GM18858 (cell line): ENCODE measurements around the gene GBA2.

ENCODE experiments used
- ATAC-seq: cut with Tn5 transposase; IDR thresholded peaks from one replicate; pipeline ENCODE4 v1.9.1; 2021; ENCODE audit not compliant: unreplicated experiment

Gene GBA2

DNA sequence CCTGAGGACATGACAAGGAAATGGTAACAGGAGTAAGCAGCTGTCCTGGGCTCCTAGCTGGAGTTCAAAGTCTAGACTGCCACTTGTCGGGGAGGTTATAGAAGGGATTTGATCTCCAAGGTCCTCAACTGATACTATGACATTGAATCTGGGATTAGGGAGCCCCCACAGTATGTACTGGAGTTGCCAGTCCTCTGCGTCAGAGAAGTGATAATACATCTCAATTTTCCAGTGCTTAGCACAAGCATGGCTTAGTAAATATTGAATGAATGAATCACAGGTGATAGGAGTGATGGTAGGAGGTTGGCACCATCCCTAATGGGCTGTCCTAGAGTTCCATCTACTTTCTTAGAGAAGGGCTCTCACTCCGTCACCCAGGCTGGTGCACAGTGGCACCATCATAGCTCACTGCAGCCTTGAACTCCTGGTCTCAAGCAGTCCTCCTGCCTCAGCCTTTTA lies 53.1 kb downstream of the GBA2 start:
- ATAC-seq, result no peak

DNA sequence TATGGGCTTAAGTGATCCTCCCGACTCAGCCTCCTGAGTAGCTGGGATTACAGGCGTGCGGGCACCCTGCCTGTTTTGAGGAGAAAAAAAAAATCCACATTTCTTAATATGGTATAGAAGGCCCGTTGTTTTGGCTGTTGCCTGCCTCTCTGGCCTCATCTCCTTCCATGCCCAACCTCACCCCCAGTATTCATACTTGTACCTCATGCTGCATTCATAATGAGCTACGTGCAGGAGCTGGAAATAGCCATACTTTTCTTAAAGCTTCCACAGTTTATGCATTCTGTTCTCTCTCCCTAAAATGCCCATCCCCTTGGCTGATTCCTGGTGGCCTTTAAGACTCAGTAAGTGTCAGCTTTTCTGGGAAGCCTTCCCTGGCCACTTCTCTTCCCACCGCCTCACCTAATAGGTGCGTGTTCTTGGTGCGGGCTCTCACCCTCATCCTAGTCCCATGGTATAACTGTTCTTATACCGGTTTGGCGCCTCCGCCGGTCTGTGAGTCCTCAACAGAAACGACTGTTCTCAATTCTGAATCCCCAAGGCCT lies 57.2 kb downstream of the GBA2 start:
- ATAC-seq, result no peak

DNA sequence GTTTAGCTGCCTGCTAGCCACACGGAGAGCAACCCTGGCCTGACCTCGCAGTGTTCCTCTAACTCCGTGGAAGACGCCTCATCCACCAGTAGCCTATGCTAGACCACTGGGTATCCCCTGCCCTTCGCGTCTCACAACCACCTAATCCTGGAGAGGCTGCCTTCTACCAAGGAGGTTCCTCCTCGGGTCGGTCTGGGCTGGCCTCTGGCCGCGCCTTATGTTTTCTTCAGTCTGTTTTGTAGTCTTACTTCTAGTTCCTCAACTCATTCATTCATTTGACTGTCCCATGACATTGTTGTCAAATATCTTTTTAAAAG lies 57.7 kb downstream of the GBA2 start:
- ATAC-seq, result no peak

DNA sequence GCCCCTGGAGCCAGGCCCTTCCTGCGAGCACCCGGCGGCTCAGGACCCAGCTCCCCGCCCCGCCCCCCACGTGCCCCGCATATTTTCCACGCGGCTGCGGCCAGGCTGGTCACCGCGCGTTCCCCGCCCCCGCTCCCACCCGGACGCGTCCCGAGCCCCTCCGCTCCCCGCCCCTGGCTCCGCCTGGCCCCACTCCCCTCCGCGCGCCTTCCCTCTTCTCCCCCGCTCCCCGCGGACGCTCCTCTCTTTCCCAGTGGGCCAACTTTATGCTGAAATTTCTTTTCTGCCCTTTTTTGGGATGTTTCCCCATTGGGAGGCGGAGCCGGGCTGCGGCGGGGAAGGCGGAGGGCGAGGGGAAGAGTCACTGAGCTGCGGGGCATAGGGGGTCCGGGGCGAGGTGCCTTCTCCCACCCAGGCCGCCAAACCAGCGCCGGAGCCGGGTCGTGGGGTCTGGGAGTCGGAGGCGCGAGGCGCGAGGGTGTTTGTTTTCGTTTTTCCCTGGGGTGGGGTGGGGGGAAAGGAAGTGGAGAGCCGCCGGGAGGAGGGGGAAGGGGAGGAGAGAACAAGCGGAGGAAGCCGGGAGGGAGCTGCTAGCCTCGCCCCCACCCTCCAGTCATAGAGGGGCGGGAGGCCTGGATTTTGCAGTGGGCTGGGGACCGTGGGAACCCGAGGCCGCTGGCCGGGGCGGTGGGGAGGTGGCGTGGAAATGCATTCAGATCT lies 58.3 kb downstream of the GBA2 start:
- ATAC-seq, result no peak

DNA sequence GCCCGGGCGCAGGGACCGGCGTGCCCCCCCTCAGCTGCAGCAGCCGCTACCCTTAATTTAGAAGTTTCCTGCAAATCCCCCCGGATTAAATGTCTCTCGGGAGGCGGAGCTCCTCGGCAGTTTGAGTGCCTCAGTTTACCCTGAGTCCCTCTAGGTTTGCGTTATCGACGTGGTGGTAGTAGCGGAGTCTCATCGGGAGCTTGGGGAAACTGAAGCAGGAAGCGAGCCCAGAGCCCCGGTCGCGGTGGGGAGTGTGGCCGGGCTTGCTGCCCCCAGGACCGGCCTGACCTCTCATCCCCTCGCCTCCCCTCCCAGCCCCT lies 58.8 kb downstream of the GBA2 start:
- no peak for ATAC-seq

DNA sequence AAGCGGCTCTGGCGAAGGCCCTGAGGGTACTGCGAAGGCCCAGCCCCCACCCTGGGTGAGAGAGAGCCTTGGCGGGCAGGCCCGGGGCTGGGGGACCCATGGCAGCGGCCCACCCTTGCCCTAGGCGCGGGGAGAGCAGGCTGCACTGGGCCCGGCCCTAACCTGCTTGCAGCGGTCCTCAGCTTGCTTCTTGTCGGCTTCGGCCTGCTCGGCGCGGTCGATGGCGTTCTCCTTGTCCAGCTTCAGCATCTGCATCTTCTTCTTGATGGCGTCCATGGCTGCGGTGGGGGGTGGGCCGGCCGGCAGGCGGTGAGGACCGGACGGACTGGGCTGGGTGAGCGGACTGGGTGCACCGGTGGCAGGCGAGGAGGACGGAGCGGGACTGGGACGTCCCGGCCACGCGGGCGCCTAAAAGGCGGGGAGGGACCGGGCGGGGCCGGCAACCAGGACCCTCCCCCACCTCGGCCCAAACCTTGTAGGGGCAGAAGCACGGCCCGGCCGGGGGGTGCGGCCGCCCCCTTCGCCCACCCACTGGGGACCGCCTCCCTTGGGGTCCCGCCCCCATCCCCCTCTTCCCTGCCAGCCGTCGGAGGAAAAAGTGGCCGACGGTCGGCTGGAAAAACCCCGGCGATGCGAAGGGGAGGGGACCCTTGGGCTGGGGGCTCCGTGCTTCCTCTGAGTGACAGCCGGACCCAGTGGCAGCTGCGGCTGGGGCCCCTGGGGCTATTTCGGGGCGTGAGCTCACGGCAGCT lies 59.3 kb downstream of the GBA2 start, which contains the start of gene TPM2:
Gene TPM2 (minus strand): TSS at position 384 of the 752 bp plus-strand sequence. CDS start 108 bp downstream, at position 276.
- no peak for ATAC-seq

DNA sequence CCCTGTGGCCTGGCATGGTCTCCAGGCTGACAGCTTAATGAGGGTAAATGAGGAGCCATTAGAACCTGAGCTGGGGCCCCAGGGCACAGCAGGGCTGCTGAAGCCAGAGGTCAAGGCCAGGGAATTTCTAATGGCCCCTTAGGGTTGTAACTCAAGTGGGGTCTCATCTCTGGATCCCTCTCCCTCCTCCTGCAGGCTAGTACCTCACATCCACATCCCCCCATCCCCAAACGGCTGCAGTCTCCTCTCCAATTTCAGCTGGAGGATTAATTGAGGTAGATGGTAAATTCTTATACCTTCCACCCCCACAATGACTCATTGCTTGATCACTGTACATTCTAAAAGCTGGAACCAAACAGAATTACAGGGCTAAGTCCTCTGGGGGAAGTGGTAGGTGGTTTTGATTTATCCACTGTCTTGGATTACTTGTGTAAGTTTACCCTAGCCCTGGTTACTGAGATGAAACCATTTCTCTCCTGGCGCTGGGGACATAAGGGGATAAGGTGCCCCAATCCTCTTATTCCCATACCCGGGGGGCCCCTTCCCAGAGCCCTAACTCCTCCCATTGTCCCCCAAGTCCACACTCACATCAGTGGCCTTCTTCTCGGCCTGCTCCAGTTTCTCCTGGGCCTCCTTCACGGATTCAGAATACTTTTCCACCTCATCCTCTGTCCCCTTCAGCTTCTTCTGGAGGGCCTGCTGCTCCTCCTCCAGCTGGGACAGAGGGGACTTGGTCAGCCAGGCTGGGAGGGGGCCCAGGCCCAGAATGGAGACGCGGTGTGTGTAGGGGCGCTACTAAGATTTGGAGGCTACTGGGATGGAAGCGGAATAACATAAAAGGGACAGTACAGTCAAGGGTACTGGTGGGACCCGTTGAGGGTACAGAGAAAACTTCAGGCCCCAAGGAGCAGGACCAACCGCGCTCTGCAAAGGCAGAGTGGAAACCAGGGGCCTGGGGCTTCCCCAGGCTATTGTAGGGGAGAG lies 60.2 kb downstream of the GBA2 start:
- no peak for ATAC-seq

DNA sequence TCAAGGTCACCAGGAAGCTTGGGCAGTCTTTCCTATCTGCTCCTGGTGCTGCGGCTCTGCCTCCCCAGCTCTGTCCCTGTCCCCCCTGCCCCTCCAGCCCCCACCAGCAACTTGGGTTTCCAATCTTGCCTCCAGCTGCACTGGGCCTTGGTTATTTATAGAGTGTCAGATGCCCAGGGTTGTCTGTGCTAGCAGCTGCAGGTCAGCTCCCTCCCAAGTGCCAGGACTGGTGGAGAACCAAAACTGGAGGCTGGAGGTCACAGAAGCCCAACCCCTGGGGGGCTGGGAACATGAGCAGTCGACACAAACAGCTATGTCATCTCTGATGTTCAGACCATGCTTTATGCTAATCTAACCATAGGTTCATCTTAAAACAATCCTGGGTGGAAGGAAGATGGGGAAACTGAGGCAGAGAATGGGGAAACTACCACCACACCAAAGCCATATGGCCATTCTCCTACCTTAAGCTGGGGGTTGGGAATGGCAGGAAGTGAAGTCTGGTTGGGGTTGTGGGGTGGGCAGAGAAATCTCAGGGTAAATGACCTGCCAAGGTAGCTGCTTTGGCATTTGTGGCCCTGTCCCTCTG lies 61.0 kb downstream of the GBA2 start:
- ATAC-seq, result no peak

DNA sequence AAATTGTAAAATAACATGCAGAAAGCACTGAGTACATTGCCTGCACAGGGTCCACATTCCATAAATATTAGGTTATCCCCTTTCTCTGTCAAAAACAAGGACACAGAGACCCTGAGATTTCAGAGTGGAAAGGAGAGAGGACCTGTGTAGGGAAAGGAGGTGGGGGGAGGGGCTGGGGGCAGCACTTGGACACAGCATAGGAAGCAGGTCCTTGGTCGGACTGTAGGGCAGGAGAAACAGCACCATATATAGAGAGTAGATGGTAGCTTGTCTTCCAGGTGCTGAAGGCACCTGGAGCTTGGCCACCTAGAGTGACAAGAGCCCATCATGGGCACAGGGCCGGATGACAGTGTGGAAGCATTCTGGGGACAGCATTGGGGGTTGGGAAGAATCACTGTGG lies 61.7 kb downstream of the GBA2 start:
- ATAC-seq, result no peak
